SU-DHL-6 (cell line): ENCODE measurements around the gene DBF4.

ENCODE experiments used
- EZH2phosphoT487 ChIP-seq: fragments of 200-600 bp; sonication (generic), shearing (Covaris generic); conservative IDR thresholded peaks from 2 replicates; pipeline ENCODE4 v1.6.1; 2018; ENCODE audit warnings: mild to moderate bottlenecking, antibody characterized with exemption, low read length, moderate library complexity, mixed read lengths
- TF ChIP-seq, protein P1 (sequence below): fragments of 200-600 bp; sonication (generic); IDR thresholded peaks from one replicate; pipeline ENCODE4 v1.5.1; 2017; ENCODE audit warnings: antibody characterized with exemption, mild to moderate bottlenecking, low read length, moderate library complexity; ENCODE audit not compliant: insufficient read depth, poor library complexity, severe bottlenecking

DNA sequence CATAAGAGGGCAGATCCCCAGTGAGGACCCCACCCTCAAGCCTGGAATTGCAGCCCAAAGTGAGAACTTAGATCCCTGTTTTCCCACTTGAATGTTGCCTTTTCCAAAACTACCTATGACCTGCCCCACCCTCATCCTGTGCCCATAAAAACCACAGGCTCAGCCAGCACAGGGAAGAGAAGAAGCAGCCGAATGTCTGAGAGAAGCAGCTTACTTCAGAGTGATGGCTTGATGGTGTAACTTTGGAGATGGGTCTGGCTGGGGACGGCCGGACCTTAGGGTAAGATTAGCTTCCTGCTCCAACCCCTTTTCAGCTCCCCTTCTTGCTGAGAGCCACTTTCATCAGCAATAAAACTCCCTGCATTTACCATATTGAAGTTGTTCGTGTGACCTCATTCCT lies 5.8 kb upstream of the DBF4 start:
- TF ChIP-seq, protein P1, sequence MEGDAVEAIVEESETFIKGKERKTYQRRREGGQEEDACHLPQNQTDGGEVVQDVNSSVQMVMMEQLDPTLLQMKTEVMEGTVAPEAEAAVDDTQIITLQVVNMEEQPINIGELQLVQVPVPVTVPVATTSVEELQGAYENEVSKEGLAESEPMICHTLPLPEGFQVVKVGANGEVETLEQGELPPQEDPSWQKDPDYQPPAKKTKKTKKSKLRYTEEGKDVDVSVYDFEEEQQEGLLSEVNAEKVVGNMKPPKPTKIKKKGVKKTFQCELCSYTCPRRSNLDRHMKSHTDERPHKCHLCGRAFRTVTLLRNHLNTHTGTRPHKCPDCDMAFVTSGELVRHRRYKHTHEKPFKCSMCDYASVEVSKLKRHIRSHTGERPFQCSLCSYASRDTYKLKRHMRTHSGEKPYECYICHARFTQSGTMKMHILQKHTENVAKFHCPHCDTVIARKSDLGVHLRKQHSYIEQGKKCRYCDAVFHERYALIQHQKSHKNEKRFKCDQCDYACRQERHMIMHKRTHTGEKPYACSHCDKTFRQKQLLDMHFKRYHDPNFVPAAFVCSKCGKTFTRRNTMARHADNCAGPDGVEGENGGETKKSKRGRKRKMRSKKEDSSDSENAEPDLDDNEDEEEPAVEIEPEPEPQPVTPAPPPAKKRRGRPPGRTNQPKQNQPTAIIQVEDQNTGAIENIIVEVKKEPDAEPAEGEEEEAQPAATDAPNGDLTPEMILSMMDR = no peak
- no peak for TF ChIP-seq EZH2phosphoT487
